Endothelial cell of umbilical vein (primary cell): Measurements from ENCODE around the gene OLFM1.

Source experiments
- CTCF ChIP-seq, 2 donors: IDR thresholded peaks; 1 replicate in 1 of 2; 2 replicates in 1 of 2; pipeline ENCODE4 v1.5.1; 2011; ENCODE audit warnings: low read length in 2 of 2, mild to moderate bottlenecking in 2 of 2, moderate library complexity in 2 of 2, control low read depth in 1 of 2, inconsistent platforms in 1 of 2, low read depth in 1 of 2; ENCODE audit not compliant: insufficient read depth in 1 of 2; ENCODE audit errors: extremely low read depth in 1 of 2
- EZH2 ChIP-seq: IDR thresholded peaks from 2 replicates; pipeline ENCODE4 v1.6.1; 2012; ENCODE audit warnings: borderline replicate concordance, low read depth, mild to moderate bottlenecking, moderate library complexity, low read length, inconsistent platforms; ENCODE audit not compliant: severe bottlenecking
- JUN ChIP-seq: IDR thresholded peaks from 2 replicates; pipeline ENCODE4 v1.6.1; 2011; ENCODE audit warnings: borderline replicate concordance, low read depth; ENCODE audit not compliant: insufficient read length, insufficient read depth
- MYC ChIP-seq: IDR thresholded peaks from one replicate; pipeline ENCODE4 v1.6.1; 2011; ENCODE audit warnings: mild to moderate bottlenecking, low read depth, low read length
- POLR2AphosphoS5 ChIP-seq: IDR thresholded peaks from 2 replicates; pipeline ENCODE4 v1.6.1; 2012; ENCODE audit warnings: low read depth, mild to moderate bottlenecking, control low read depth, low read length, moderate library complexity; ENCODE audit not compliant: insufficient read depth

GRCh38 chr9:135069558-135070197 is 17.8 kb upstream of the OLFM1 start:
- TF ChIP-seq POLR2AphosphoS5 (no peak), CTCF (IDR thresholded peaks at IDR 0.05; ENCODE audit: extremely low read depth in 1 of 2, insufficient read depth in 1 of 2, low read depth in 1 of 2, low read length in 2 of 2) (no peak), MYC (no peak), JUN (no peak), EZH2 (no peak)
